Neural cell (in vitro differentiated cells): Measurements from ENCODE around the gene TUBA3D. TPM values are rescaled to one million over a fixed set of nuclear protein-coding genes. Genes with fewer than 3 reads are reported as not detected.
"Not testable (repeated sequence)": the region's sequence is repeated elsewhere in the genome, so short reads cannot be mapped to it uniquely, and the experiment has no call there.

Experiments used
- H2AFZ ChIP-seq: fragments of 200-600, 300-800 bp; sonication (generic), shearing (Covaris generic); 2 replicates; pipeline ENCODE4 v1.6.0; 2014; ENCODE audit warnings: low read depth, mild to moderate bottlenecking, antibody characterized with exemption, low read length, moderate library complexity
- H3F3A ChIP-seq: fragments of 200-600 bp; shearing (Covaris generic); 2 replicates; pipeline ENCODE4 v1.6.1; 2016; ENCODE audit warnings: mild to moderate bottlenecking, moderate library complexity, mixed read lengths, antibody characterized with exemption, low read length; ENCODE audit not compliant: insufficient read depth, poor library complexity, severe bottlenecking
- H3K27ac ChIP-seq: fragments of 200-600, 300-800 bp; sonication (generic), shearing (Covaris generic); 2 replicates; pipeline ENCODE4 v1.5.1; 2014; ENCODE audit warnings: mild to moderate bottlenecking, low read length, moderate library complexity
- H3K27me3 ChIP-seq: fragments of 300-800, 200-600 bp; sonication (generic), shearing (Covaris generic); 2 replicates; pipeline ENCODE4 v1.6.0; 2014; ENCODE audit warnings: mild to moderate bottlenecking, low read depth, low read length, moderate library complexity; ENCODE audit not compliant: insufficient read depth
- H3K36me3 ChIP-seq: fragments of 300-800, 200-600 bp; sonication (generic), shearing (Covaris generic); 2 replicates; pipeline ENCODE4 v1.5.1; 2014; ENCODE audit warnings: mild to moderate bottlenecking, antibody characterized with exemption, low read length, moderate library complexity; ENCODE audit not compliant: insufficient read depth
- H3K4me2 ChIP-seq: fragments of 300-800, 200-600 bp; sonication (generic), shearing (Covaris generic); 2 replicates; pipeline ENCODE4 v1.6.0; 2014; ENCODE audit warnings: mild to moderate bottlenecking, low read length
- H3K4me3 ChIP-seq: fragments of 300-800, 200-600 bp; sonication (generic), shearing (Covaris generic); 2 replicates; pipeline ENCODE4 v1.5.1; 2014; ENCODE audit warnings: mild to moderate bottlenecking, low read length, moderate library complexity
- H3K79me2 ChIP-seq: fragments of 200-600 bp; shearing (Covaris generic); replicated peaks from 2 replicates; pipeline ENCODE4 v1.6.0; 2014; ENCODE audit warnings: mild to moderate bottlenecking, low read length, moderate library complexity; ENCODE audit not compliant: insufficient read depth
- H3K9ac ChIP-seq: fragments of 300-800, 200-600 bp; sonication (generic), shearing (Covaris generic); 2 replicates; pipeline ENCODE4 v1.6.1; 2016; ENCODE audit warnings: mild to moderate bottlenecking, low read length, mixed read lengths
- H3K9me2 ChIP-seq: fragments of 200-600 bp; shearing (Covaris generic); 2 replicates; pipeline ENCODE4 v1.6.1; 2016; ENCODE audit warnings: mild to moderate bottlenecking, low read length, mixed read lengths; ENCODE audit not compliant: insufficient read depth
- H3K9me3 ChIP-seq: fragments of 200-600, 300-800 bp; sonication (generic), shearing (Covaris generic); 2 replicates; pipeline ENCODE4 v1.6.1; 2016; ENCODE audit warnings: mild to moderate bottlenecking, mixed run types, low read length, moderate library complexity, mixed read lengths
- H4K20me1 ChIP-seq: fragments of 200-600 bp; shearing (Covaris generic); 2 replicates; pipeline ENCODE4 v1.6.1; 2016; ENCODE audit warnings: mild to moderate bottlenecking, mixed run types; ENCODE audit not compliant: insufficient read depth
- polyA plus RNA-seq: library from polyadenylated mRNA; depleted of rRNA; stranded (reverse); fragments of >200 nt; gene quantifications from 2 replicates; pipeline ENCODE4 v1.2.3, GENCODE V29; 2014

Gene TUBA3D
- polyA plus RNA-seq, 1 donor from 2014 or later = not detected

DNA sequence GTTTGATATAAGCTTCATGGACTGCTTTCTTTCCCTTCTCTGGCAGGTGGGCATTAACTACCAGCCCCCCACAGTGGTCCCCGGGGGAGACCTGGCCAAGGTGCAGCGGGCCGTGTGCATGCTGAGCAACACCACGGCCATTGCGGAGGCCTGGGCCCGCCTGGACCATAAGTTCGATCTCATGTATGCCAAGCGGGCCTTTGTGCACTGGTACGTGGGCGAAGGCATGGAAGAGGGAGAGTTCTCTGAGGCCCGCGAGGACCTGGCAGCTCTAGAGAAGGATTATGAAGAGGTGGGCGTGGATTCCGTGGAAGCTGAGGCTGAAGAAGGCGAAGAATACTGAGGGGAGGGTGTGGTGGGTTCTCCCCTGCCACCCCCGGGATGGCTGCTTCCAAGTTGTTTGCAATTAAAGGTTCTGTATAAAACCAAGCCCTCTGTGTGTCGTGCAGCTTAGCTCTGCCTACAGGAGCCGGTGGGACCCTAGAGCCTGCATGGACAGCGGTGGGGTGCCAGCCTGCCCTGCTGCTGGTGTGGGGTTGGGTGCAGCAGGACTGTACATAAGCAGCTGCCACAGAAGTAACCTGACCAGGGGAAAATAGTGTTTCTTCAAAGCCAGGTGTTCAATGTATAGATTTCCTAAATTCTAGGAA, 6.7 kb downstream of the TUBA3D start:
- H3K9me3 ChIP-seq, H3K27me3 ChIP-seq, H3F3A ChIP-seq, H3K9me2 ChIP-seq, H3K36me3 ChIP-seq, H3K4me2 ChIP-seq, H4K20me1 ChIP-seq, H3K79me2 ChIP-seq, H3K27ac ChIP-seq, H3K4me3 ChIP-seq, H2AFZ ChIP-seq, H3K9ac ChIP-seq: not testable (repeated sequence)

DNA sequence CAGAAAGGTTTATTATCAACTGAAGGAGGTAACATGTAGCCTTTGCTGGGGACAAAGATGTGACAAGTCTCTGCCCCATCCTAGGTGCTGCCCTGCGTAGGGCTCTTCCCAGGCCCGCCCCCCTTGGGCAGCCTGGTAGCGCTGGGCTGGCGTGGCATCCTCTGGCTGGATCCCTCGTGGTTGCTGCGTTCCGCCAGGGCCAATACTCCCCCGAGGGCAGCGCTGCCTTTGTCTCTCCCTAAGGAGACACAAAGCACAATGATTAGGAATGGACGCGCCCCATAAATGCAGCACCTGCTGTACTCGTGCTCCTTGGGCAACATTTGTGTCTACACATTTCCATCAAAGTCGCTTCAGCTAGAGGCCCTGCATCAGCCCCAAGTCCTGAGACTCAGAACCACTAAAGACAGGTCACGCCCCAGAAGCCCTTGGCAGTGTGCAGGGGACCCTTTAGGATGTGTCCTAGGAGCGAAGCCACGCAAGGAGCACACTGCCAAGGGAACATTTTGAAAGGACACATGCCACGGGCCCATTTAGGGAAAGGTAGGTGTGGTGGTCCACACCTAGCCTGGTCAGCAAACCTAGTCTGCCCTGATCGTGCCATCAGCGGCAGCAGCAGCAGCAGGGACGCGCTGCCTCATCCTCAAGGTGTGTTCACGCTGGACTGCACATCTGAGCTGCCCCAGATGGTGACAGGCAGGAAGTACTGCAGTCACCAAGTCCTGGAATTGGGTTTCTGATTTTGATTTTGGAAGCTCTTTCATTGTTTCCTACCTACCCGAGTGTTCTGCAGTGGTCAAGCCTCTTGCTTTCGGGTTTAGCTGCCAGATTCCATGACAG, 8.3 kb downstream of the TUBA3D start:
- H3K9me3 ChIP-seq, H3K79me2 ChIP-seq, H3K9ac ChIP-seq, H4K20me1 ChIP-seq, H3K27ac ChIP-seq, H3F3A ChIP-seq, H3K27me3 ChIP-seq, H3K4me3 ChIP-seq, H3K36me3 ChIP-seq, H3K4me2 ChIP-seq, H2AFZ ChIP-seq, H3K9me2 ChIP-seq: not testable (repeated sequence)

DNA sequence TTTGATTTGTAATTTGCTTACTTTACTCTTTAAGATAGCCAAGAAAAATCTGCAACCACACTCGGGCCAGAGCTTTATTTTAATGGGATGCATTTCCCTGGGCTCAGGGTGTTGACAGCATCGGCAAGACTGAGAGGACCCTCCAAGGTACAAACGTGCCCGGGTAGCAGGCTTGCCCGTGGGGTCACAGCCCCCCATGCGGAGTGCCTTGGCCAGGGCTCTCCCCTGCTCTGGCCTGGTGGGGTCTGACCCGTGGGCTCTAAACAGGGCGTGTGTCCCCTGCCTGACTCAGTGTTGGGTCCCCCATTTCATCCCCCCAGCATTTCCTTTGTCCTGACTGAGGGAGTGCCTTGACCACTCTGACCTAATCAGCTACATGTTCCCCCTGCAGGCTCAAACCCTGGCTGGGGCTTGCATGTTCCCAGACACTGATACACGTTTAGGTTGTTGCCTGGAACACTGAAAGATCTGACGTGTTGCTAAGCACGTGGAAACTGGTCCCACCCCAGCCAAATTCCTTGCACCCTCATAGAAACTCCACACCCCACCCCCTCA, 9.1 kb downstream of the TUBA3D start:
- H3K9ac ChIP-seq, H3F3A ChIP-seq, H3K36me3 ChIP-seq, H3K4me3 ChIP-seq, H4K20me1 ChIP-seq, H3K9me3 ChIP-seq, H3K4me2 ChIP-seq, H3K27me3 ChIP-seq, H3K79me2 ChIP-seq, H3K27ac ChIP-seq, H2AFZ ChIP-seq, H3K9me2 ChIP-seq: not testable (repeated sequence)

DNA sequence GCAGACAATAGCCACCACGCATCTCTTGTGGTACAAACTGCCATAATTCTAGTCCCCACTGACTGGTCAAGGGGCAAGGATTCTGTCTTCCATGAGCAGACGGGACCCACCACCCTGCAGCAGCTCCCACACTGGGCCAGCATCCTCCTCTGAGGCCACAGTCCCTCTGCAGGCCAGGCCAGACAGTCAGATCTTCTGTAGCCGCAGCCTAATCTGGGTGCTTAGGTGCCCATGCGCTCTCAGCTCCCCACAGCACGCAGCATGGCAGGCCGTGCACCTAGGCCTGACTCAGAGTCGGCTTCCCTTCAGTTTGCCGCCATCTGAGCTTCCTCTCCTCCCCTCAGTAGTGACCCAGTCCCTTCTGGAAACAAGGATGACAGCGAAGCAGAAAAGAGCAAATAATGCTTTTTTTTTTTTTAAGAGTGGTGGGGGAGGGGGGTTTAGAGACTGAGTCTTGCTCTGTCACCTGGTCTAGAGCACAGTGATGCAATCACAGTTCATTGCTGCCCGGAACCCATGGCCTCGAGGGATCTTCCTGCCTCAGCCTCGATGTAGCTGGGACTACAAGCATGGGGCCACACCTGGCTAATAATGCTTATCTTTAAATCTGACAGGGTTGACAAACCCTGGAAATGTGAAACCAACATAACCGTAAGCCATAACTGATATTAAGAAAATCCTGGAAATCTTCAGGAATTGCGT, 10.4 kb downstream of the TUBA3D start:
- not testable (repeated sequence) for H3K4me3 ChIP-seq, H3K27me3 ChIP-seq, H3K9me3 ChIP-seq, H3K9ac ChIP-seq, H3K36me3 ChIP-seq, H3K27ac ChIP-seq, H3K9me2 ChIP-seq, H2AFZ ChIP-seq, H3F3A ChIP-seq, H4K20me1 ChIP-seq, H3K4me2 ChIP-seq, H3K79me2 ChIP-seq
